ENCODE data around the gene YPEL1. TPM values are rescaled to one million over a fixed set of nuclear protein-coding genes. Genes with fewer than 3 reads are reported as not detected.
"Not testable (repeated sequence)": the region's sequence is repeated elsewhere in the genome, so short reads cannot be mapped to it uniquely, and the experiment has no call there.

Gene YPEL1
- total RNA-seq, 4 donors from 2014 or later: 2.3 to 13.7 (median 7.6) TPM

GRCh38 chr22:21681566-21682370, 53.8 kb downstream of the YPEL1 start:
- Histone ChIP-seq H3K4me3 (no peak overlapping the region), H3K9me3 (no peaks in the 10 kb centered on the region), H3K36me3 (no peaks in the 10 kb centered on the region), H3K27ac (no peak overlapping the region), H3K4me1 (no peaks in the 10 kb centered on the region), H3K27me3 (no peaks in the 10 kb centered on the region)
- no peak for DNase-seq
- TF ChIP-seq CTCF (IDR thresholded peaks at IDR 0.05) (no peak), POLR2A (IDR thresholded peaks at IDR 0.05) (no peak)
- intact Hi-C loops (cut with DNase I; ENCODE audit: low total_unique reads): no loop called here

- Histone ChIP-seq H3K27ac (no peak overlapping the region), H3K4me3 (no peak overlapping the region), H3K4me1 (no peaks in the 10 kb centered on the region), H3K27me3 (no peaks in the 10 kb centered on the region), H3K36me3 (no peaks in the 10 kb centered on the region), H3K9me3 (no peaks in the 10 kb centered on the region)
- intact Hi-C loops (cut with DNase I; ENCODE audit: low total_unique reads): no loop called here
- no peak for DNase-seq
- TF ChIP-seq POLR2A (IDR thresholded peaks at IDR 0.05) (no peak), CTCF (IDR thresholded peaks at IDR 0.05) (no peak)
Measured at GRCh38 chr22:21680830-21681565, 54.6 kb downstream of the YPEL1 start.

GRCh38 chr22:21679383-21679782, 56.2 kb downstream of the YPEL1 start:
- Histone ChIP-seq H3K27ac (no peak overlapping the region), H3K4me1 (no peaks in the 10 kb centered on the region), H3K36me3 (no peaks in the 10 kb centered on the region), H3K27me3 (no peaks in the 10 kb centered on the region), H3K4me3 (no peak overlapping the region), H3K9me3 (no peaks in the 10 kb centered on the region)
- intact Hi-C loops (cut with DNase I; ENCODE audit: low total_unique reads): no loop called here
- no peak for DNase-seq
- TF ChIP-seq POLR2A (IDR thresholded peaks at IDR 0.05) (no peak), CTCF (IDR thresholded peaks at IDR 0.05) (no peak)

GRCh38 chr22:21678842-21679241, 56.8 kb downstream of the YPEL1 start:
- not testable (repeated sequence) for H3K36me3 ChIP-seq

GRCh38 chr22:21677606-21678443, 57.8 kb downstream of the YPEL1 start:
- no peak for TF ChIP-seq POLR2A (IDR thresholded peaks at IDR 0.05)
- TF ChIP-seq CTCF (IDR thresholded peaks at IDR 0.05): no peak
- Histone ChIP-seq H3K4me3 (no peak overlapping the region), H3K4me1 (no peaks in the 10 kb centered on the region), H3K9me3 (no peaks in the 10 kb centered on the region), H3K27ac (no peak overlapping the region), H3K27me3 (no peaks in the 10 kb centered on the region), H3K36me3 (no peaks in the 10 kb centered on the region)
- intact Hi-C loops (cut with DNase I; ENCODE audit: low total_unique reads): no loop called here
- no peak for DNase-seq

More at GRCh38 chr22:21678842-21679241, 56.8 kb downstream of the YPEL1 start:
- H3K27ac ChIP-seq; H3K9me3 ChIP-seq; H3K27me3 ChIP-seq; intact Hi-C loops (cut with DNase I; ENCODE audit: low total_unique reads); H3K4me1 ChIP-seq; DNase-seq; H3K4me3 ChIP-seq: not testable (repeated sequence)

Data from uterus (tissue), 4 donors.